AG09309 (cell line): ENCODE data around the gene DNAI1.
"Not testable (repeated sequence)": the region's sequence is repeated elsewhere in the genome, so short reads cannot be mapped to it uniquely, and the experiment has no call there.

ENCODE experiments used
- DNase-seq: peaks from one replicate; pipeline ENCODE4 v3.0.0-alpha.2; 2010; ENCODE audit warnings: low read depth
- H3K4me3 ChIP-seq: 2 replicates; pipeline ENCODE4 v1.5.1; 2011; ENCODE audit warnings: mild to moderate bottlenecking, low read depth, low read length, moderate library complexity; ENCODE audit not compliant: control insufficient read depth
- CTCF ChIP-seq: IDR thresholded peaks from 2 replicates; pipeline ENCODE4 v1.5.1; 2011; ENCODE audit warnings: mild to moderate bottlenecking, low read depth, low read length, inconsistent platforms; ENCODE audit not compliant: insufficient read depth, control insufficient read depth; ENCODE audit errors: missing control alignments

The DNAI1 gene

GRCh38 chr9:34475097-34475496 is 16.5 kb downstream of the DNAI1 start:
- DNase-seq = no peak
- TF ChIP-seq CTCF = no peak
- H3K4me3 ChIP-seq = no peak overlapping the region

- no peak overlapping the region for H3K4me3 ChIP-seq
- DNase-seq = no peak
- no peak for TF ChIP-seq CTCF
Measured at GRCh38 chr9:34477541-34477940, 18.9 kb downstream of the DNAI1 start.

- H3K4me3 ChIP-seq = no peak overlapping the region
- no peak for DNase-seq
- no peak for TF ChIP-seq CTCF
Measured at GRCh38 chr9:34479431-34479866, 20.8 kb downstream of the DNAI1 start.

- DNase-seq, H3K4me3 ChIP-seq: not testable (repeated sequence)
Measured at GRCh38 chr9:34481620-34482019, 23.0 kb downstream of the DNAI1 start.

GRCh38 chr9:34482746-34483145 is 24.1 kb downstream of the DNAI1 start:
- not testable (repeated sequence) for DNase-seq

GRCh38 chr9:34484678-34485077 is 26.1 kb downstream of the DNAI1 start:
- no peak for TF ChIP-seq CTCF
- DNase-seq = no peak
- no peak overlapping the region for H3K4me3 ChIP-seq

More at GRCh38 chr9:34482746-34483145, 24.1 kb downstream of the DNAI1 start:
- not testable (repeated sequence) for H3K4me3 ChIP-seq

GRCh38 chr9:34485822-34486221 is 27.2 kb downstream of the DNAI1 start:
- no peak overlapping the region for H3K4me3 ChIP-seq
- no peak for TF ChIP-seq CTCF
- DNase-seq = no peak

GRCh38 chr9:34486572-34486971 is 28.0 kb downstream of the DNAI1 start:
- no peak for DNase-seq
- no peak for TF ChIP-seq CTCF
- no peak overlapping the region for H3K4me3 ChIP-seq
